PC-9 (cell line): Measurements from ENCODE around the gene STARD8. TPM values are rescaled to one million over a fixed set of nuclear protein-coding genes. Genes with fewer than 3 reads are reported as not detected.

Source experiments
- BruUV-seq: library from RNA; stranded (reverse); fragments of 400-500 nt; replicated peaks from 2 replicates; lab custom pipeline; 2021; lab: Mats Ljungman, UMichigan
- CTCF ChIA-PET: fragments of 300-600 bp; sonication (Branson Sonifier 250); formaldehyde crosslinking; loops from one replicate; lab custom pipeline; 2022; ENCODE audit warnings: antibody characterized with exemption; lab: Charles Lee
- POLR2A ChIA-PET: fragments of 300-600 bp; sonication (Branson Sonifier 250); formaldehyde crosslinking; loops from one replicate; lab custom pipeline; 2022; ENCODE audit warnings: antibody characterized with exemption; ENCODE audit not compliant: unreplicated experiment; lab: Charles Lee
- DNase-seq, 2 experiments: peaks; one replicate each; pipeline versions ENCODE4 v3.0.0 to v3.0.0-alpha.2; 2015 to 2022; ENCODE audit warnings: mixed read lengths in 1 of 2
- H2AFZ ChIP-seq: fragments of 200-600 bp; sonication (generic); 2 replicates; pipeline ENCODE4 v1.8.1; 2017; ENCODE audit warnings: antibody characterized with exemption
- H3F3A ChIP-seq: fragments of 200-600 bp; sonication (generic); 2 replicates; pipeline ENCODE4 v1.8.1; 2017; ENCODE audit warnings: antibody characterized with exemption, mild to moderate bottlenecking, low read depth; ENCODE audit not compliant: insufficient read depth
- H3K27ac ChIP-seq: fragments of 200-600 bp; sonication (generic); 2 replicates; pipeline ENCODE4 v1.6.1; 2016; ENCODE audit warnings: mixed run types
- H3K27me3 ChIP-seq: fragments of 200-600 bp; sonication (generic); 2 replicates; pipeline ENCODE4 v1.6.1; 2016; ENCODE audit warnings: low read depth, mixed run types; ENCODE audit not compliant: insufficient read depth
- H3K36me3 ChIP-seq: fragments of 200-600 bp; sonication (generic); 2 replicates; pipeline ENCODE4 v1.6.1; 2016; ENCODE audit warnings: low read depth, mixed run types
- H3K4me1 ChIP-seq: fragments of 200-600 bp; sonication (generic); replicated peaks from 2 replicates; pipeline ENCODE4 v1.6.1; 2016; ENCODE audit warnings: mixed run types; ENCODE audit not compliant: insufficient read depth
- H3K4me2 ChIP-seq: fragments of 200-600 bp; sonication (generic); 2 replicates; pipeline ENCODE4 v1.6.1; 2017; ENCODE audit warnings: mixed run types
- H3K4me3 ChIP-seq: fragments of 200-600 bp; sonication (generic); 2 replicates; pipeline ENCODE4 v1.6.1; 2016; ENCODE audit warnings: mixed run types
- H3K79me2 ChIP-seq: fragments of 200-600 bp; sonication (generic); 2 replicates; pipeline ENCODE4 v1.6.1; 2017; ENCODE audit warnings: low read depth, mixed run types
- H3K9me2 ChIP-seq: fragments of 200-600 bp; sonication (generic); 2 replicates; pipeline ENCODE4 v1.8.1; 2017; ENCODE audit warnings: mild to moderate bottlenecking; ENCODE audit not compliant: insufficient read depth
- H3K9me3 ChIP-seq: fragments of 200-600 bp; sonication (generic); 2 replicates; pipeline ENCODE4 v1.8.1; 2016; ENCODE audit warnings: low read depth; ENCODE audit not compliant: insufficient read depth
- H4K20me1 ChIP-seq: fragments of 200-600 bp; sonication (generic); 2 replicates; pipeline ENCODE4 v1.8.1; 2017; ENCODE audit not compliant: insufficient read depth
- CTCF ChIP-seq: fragments of 200-600 bp; sonication (generic); conservative IDR thresholded peaks from 2 replicates; pipeline ENCODE4 v1.6.1; 2017; ENCODE audit warnings: mixed run types, antibody characterized with exemption, mild to moderate bottlenecking, moderate library complexity
- EZH2 ChIP-seq: fragments of 200-600 bp; sonication (generic); IDR thresholded peaks from 2 replicates; pipeline ENCODE4 v1.8.0; 2017; ENCODE audit warnings: antibody characterized with exemption, low read depth
- intact Hi-C: fragments of 100-400 bp; cut with micrococcal nuclease; formaldehyde crosslinking; loops from one replicate; pipeline ENCODE4 v1.10.0; 2022; ENCODE audit not compliant: unreplicated experiment
- total RNA-seq: library from RNA; stranded (reverse); gene quantifications from 2 replicates; pipeline ENCODE4 v1.2.3, GENCODE V29; 2021

Gene STARD8
- total RNA-seq, 1 experiment from 2014 or later = 2.2 TPM

GRCh38 chrX:68684291-68684918, 36.9 kb downstream of the STARD8 start:
- no peaks in the 10 kb centered on the region for H3K27me3 ChIP-seq
- no peak overlapping the region for H2AFZ ChIP-seq
- no peaks in the 10 kb centered on the region for H3F3A ChIP-seq
- no peaks in the 10 kb centered on the region for H3K9me3 ChIP-seq
- H3K4me1 ChIP-seq = no peaks in the 10 kb centered on the region
- no peak for DNase-seq
- ChIA-PET POLR2A (no interaction called here), CTCF (no interaction called here)
- TF ChIP-seq CTCF (no peak), EZH2 (no peak)
- H4K20me1 ChIP-seq = no peaks in the 10 kb centered on the region
- no peaks in the 10 kb centered on the region for H3K9me2 ChIP-seq
- no peak overlapping the region for H3K4me3 ChIP-seq
- H3K4me2 ChIP-seq = no peak overlapping the region
- H3K36me3 ChIP-seq = no peaks in the 10 kb centered on the region
- H3K27ac ChIP-seq = no peak overlapping the region
- BruUV-seq = no TSS peak
- no peaks in the 10 kb centered on the region for H3K79me2 ChIP-seq
- intact Hi-C loops = no loop called here

- no peak for TF ChIP-seq EZH2
- no peak for TF ChIP-seq CTCF
- BruUV-seq = no TSS peak
- intact Hi-C loops = no loop called here
- Histone ChIP-seq H3K79me2 (no peaks in the 10 kb centered on the region), H3K27ac (no peak overlapping the region), H3K4me2 (no peak overlapping the region), H3F3A (no peaks in the 10 kb centered on the region), H3K4me3 (no peak overlapping the region), H2AFZ (no peak overlapping the region), H3K4me1 (no peaks in the 10 kb centered on the region), H3K9me3 (no peaks in the 10 kb centered on the region), H3K27me3 (no peaks in the 10 kb centered on the region), H3K36me3 (no peaks in the 10 kb centered on the region), H4K20me1 (no peaks in the 10 kb centered on the region), H3K9me2 (no peaks in the 10 kb centered on the region)
- DNase-seq = no peak
- ChIA-PET POLR2A (no interaction called here), CTCF (no interaction called here)
Observed at GRCh38 chrX:68684919-68685304, 37.4 kb downstream of the STARD8 start.

GRCh38 chrX:68685685-68686084, 38.2 kb downstream of the STARD8 start:
- POLR2A ChIA-PET = no interaction called here
- TF ChIP-seq EZH2 (no peak), CTCF (no peak)
- BruUV-seq = no TSS peak
- H3K9me3 ChIP-seq = no peaks in the 10 kb centered on the region
- H3K4me1 ChIP-seq = no peaks in the 10 kb centered on the region
- CTCF ChIA-PET = no interaction called here
- H3K4me3 ChIP-seq = no peak overlapping the region
- no peaks in the 10 kb centered on the region for H3K79me2 ChIP-seq
- no peaks in the 10 kb centered on the region for H3K36me3 ChIP-seq
- H2AFZ ChIP-seq = no peak overlapping the region
- no peak overlapping the region for H3K4me2 ChIP-seq
- DNase-seq = no peak
- H3K27me3 ChIP-seq = no peaks in the 10 kb centered on the region
- no peak overlapping the region for H3K27ac ChIP-seq
- H3K9me2 ChIP-seq = no peaks in the 10 kb centered on the region
- H3F3A ChIP-seq = no peaks in the 10 kb centered on the region
- H4K20me1 ChIP-seq = no peaks in the 10 kb centered on the region
- intact Hi-C loops = no loop called here
